Peyer's patch (tissue), 4 donors: ENCODE data around the gene DNMT3A. TPM values are rescaled to one million over a fixed set of nuclear protein-coding genes. Genes with fewer than 3 reads are reported as not detected.

Experiments
- DNase-seq, 3 donors: peaks; one replicate each; pipeline ENCODE4 v3.0.0-alpha.2; 2017 to 2019
- H3K27ac ChIP-seq, 4 donors: fragments of 200-600 bp; sonication (generic); one replicate each; pipeline ENCODE4 v1.5.1; 2016 to 2019
- H3K27me3 ChIP-seq, 2 donors: fragments of 200-600 bp; sonication (generic); one replicate each; pipeline ENCODE4 v1.5.1; 2019
- H3K36me3 ChIP-seq, 3 donors: fragments of 200-600 bp; sonication (generic); one replicate each; pipeline ENCODE4 v1.5.1; 2016 to 2019
- H3K4me1 ChIP-seq, 4 donors: fragments of 200-600 bp; sonication (generic); one replicate each; pipeline ENCODE4 v1.5.1; 2016 to 2019
- H3K4me3 ChIP-seq, 4 donors: fragments of 200-600 bp; sonication (generic); 1 replicate in 3 of 4; 2 replicates in 1 of 4; pipeline ENCODE4 v1.5.1; 2016 to 2019; ENCODE audit warnings: mild to moderate bottlenecking in 1 of 4
- H3K9me3 ChIP-seq, 4 donors: fragments of 200-600 bp; sonication (generic); one replicate each; pipeline ENCODE4 v1.5.1; 2016 to 2019; ENCODE audit warnings: mild to moderate bottlenecking in 1 of 4
- POLR2A ChIP-seq, 2 donors: fragments of 450-650 bp; IDR thresholded peaks; one replicate each; pipeline ENCODE4 v1.5.1; 2017; ENCODE audit warnings: antibody characterized with exemption in 2 of 2, mild to moderate bottlenecking in 2 of 2, moderate library complexity in 2 of 2
- total RNA-seq, 4 donors: library from RNA; depleted of rRNA; stranded (reverse); fragments of >200 nt; gene quantifications; one replicate each; pipeline ENCODE4 v1.1.0, GENCODE V29; 2016
- TF ChIP-seq, protein P1 (sequence below), 6 experiments: fragments of 450-650 bp in 4 of 6; fragments of 200-600 bp in 2 of 6; sonication (generic) in 1 of 6; IDR thresholded peaks; one replicate each; pipeline ENCODE4 v1.5.1; 2017 to 2019; ENCODE audit warnings: antibody characterized with exemption in 6 of 6, mild to moderate bottlenecking in 3 of 6, moderate library complexity in 1 of 6

Gene DNMT3A
- total RNA-seq, 4 donors from 2014 or later: 10.7 to 126 (median 27.7) TPM

DNA sequence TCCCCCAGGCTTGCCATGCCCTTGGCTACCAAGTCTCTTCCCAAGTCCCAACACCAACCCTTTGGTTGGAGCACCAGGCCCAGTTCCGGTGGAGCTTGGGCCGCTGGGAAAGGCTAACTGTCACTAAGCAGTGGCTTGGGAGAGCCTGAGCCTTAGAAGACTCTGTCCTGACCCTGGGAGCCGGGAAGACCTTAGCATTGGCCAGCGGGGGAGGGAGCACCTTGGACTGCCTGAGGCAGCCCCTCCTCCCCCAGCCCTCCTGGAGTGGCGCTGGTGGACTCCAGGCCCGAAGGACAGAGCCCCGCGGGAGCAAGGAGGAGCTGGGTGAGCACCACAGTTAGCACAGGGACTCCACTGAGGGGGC is 110.8 kb downstream of the DNMT3A start:
- peaks cover 0 to 13% (median 0%) of the 10 kb centered on the region in 4 donors for H3K4me1 ChIP-seq
- TF ChIP-seq POLR2A (IDR thresholded peaks at IDR 0.05): no peak
- TF ChIP-seq, protein P1, sequence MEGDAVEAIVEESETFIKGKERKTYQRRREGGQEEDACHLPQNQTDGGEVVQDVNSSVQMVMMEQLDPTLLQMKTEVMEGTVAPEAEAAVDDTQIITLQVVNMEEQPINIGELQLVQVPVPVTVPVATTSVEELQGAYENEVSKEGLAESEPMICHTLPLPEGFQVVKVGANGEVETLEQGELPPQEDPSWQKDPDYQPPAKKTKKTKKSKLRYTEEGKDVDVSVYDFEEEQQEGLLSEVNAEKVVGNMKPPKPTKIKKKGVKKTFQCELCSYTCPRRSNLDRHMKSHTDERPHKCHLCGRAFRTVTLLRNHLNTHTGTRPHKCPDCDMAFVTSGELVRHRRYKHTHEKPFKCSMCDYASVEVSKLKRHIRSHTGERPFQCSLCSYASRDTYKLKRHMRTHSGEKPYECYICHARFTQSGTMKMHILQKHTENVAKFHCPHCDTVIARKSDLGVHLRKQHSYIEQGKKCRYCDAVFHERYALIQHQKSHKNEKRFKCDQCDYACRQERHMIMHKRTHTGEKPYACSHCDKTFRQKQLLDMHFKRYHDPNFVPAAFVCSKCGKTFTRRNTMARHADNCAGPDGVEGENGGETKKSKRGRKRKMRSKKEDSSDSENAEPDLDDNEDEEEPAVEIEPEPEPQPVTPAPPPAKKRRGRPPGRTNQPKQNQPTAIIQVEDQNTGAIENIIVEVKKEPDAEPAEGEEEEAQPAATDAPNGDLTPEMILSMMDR (IDR thresholded peaks at IDR 0.05): no peak
- H3K4me3 ChIP-seq: no peak overlapping the region
- H3K9me3 ChIP-seq: no peaks in the 10 kb centered on the region
- no peak overlapping the region for H3K27ac ChIP-seq
- DNase-seq: no peak
- peaks cover 0 to 43% (median 0%) of the 10 kb centered on the region in 3 donors for H3K36me3 ChIP-seq
- no peaks in the 10 kb centered on the region for H3K27me3 ChIP-seq

DNA sequence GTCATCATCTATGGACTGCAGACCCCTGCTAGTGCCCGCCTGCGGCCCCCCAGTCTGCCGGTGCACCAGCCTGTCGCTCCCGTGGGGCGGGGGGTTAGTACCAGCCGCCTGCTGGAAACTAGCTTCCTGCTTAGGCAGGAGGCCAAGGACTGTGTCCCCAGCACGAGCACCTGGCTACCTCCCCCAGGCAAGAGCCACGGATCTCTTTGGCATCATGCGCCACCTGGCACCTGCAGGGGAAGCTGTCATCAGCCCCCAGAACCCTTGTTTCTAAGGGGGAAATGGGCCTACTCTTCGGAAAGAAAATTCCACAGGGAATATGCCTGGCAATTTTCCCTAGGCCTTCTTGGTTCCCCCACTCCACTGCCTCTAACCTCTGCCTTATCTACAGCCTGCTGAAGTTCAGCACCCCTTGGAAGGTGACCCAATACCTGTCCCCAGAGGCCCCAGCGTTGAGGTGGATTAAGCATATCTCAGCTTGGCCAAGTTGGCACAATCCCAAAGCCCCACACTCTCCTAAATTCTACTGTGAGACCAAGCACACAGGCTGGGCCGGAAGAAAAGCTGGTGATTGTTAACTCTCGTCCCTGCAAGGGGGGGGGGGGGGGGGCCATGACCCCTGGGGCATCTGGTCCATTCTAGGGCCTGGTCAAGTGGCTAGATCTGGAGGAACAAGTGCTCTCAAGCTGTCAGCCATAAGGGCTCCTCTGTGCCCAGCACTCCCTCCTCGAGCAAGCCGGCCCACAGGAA is 111.4 kb downstream of the DNMT3A start:
- no peak overlapping the region for H3K27ac ChIP-seq

DNA sequence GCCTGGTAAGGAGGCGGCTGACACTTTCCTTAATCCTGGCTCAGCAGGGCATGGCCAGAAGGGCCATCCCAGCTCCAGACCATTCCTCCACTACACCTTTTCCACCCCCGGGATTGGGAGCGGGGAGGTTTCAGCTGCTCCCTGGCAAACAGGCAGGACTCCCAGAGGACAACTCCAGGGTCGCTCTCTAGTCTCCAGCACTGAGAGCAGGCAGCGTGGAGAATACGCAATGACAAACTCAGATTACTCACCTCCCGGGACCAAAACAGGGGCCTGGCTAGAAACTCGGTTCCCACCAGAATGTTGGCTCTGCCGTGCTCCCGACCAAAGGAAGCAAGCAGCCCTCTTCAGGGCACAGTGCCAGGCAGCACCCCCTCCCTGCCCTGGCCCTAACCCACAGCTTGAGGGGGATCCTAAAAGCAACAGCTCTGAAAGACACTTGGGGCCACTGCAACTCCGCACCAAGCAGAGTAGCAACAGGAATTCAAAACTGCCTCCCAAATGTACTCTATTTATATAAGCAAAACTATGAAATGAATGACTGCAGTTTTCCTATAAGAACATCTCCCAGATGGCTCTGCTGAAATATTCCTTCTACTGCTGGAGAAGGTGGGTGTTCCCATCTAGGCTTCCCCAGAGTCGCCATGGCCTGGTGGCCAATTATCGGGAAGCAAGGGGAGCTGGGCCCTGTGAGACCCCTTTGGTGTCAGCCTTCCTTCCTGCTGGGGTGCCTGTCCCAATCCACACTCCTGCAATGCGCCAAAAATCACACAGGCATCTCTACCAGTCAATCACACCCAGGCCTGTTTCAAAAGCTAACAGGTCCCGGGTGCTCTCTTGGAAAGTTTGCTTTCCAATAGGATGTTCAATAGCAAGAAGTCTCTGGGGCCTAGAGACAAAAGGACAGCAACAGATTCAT is 112.2 kb downstream of the DNMT3A start:
- DNase-seq: no peak
- TF ChIP-seq POLR2A (IDR thresholded peaks at IDR 0.05): no peak
- TF ChIP-seq, protein P1 (IDR thresholded peaks at IDR 0.05): no peak
- H3K36me3 ChIP-seq: peaks cover 0 to 30% (median 0%) of the 10 kb centered on the region in 3 donors
- no peaks in the 10 kb centered on the region for H3K27me3 ChIP-seq
- H3K4me1 ChIP-seq: peaks cover 0 to 13% (median 0%) of the 10 kb centered on the region in 4 donors
- peak overlapping the region in 2 of 4 donors; percentile 26 to 37 for H3K27ac ChIP-seq
- H3K4me3 ChIP-seq: no peak overlapping the region
- no peaks in the 10 kb centered on the region for H3K9me3 ChIP-seq

More for the DNA sequence above, 111.4 kb downstream of the DNMT3A start:
- no peak for DNase-seq
- peaks cover 0 to 13% (median 0%) of the 10 kb centered on the region in 4 donors for H3K4me1 ChIP-seq
- no peaks in the 10 kb centered on the region for H3K9me3 ChIP-seq
- H3K27me3 ChIP-seq: no peaks in the 10 kb centered on the region
- TF ChIP-seq, protein P1 (IDR thresholded peaks at IDR 0.05): no peak
- no peak for TF ChIP-seq POLR2A (IDR thresholded peaks at IDR 0.05)
- H3K36me3 ChIP-seq: peaks cover 0 to 37% (median 0%) of the 10 kb centered on the region in 3 donors
- H3K4me3 ChIP-seq: no peak overlapping the region

DNA sequence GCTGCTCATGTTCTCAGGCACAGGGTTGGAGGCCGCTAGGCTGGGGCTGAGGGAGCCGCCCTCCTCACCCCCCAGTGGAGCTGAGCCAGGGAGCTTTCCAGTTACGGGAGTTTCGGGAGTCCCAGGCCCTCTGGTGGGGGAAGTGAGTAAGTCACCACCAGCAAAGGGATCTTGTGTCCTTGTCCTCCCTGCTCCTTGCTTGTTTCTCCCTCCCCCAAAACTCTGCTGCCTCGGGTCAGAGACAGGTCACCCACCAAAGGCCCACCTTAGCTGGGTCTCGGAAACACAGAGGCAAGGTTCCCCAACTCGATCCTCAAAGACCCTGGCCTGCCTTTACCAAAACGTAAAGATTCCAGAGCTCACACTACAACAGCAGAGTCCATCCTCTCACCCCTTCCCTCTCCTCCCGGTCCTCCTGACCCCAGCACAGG is 112.9 kb downstream of the DNMT3A start:
- no peak for TF ChIP-seq POLR2A (IDR thresholded peaks at IDR 0.05)
- TF ChIP-seq, protein P1 (IDR thresholded peaks at IDR 0.05): peak; percentile 7 to 59 (median 52)
- Histone ChIP-seq H3K27me3 (no peaks in the 10 kb centered on the region), H3K4me1 (peaks cover 0 to 13% (median 0%) of the 10 kb centered on the region in 4 donors), H3K4me3 (no peak overlapping the region), H3K9me3 (no peaks in the 10 kb centered on the region), H3K27ac (peak overlapping the region in 2 of 4 donors; percentile 26 to 37), H3K36me3 (peaks cover 0 to 23% (median 0%) of the 10 kb centered on the region in 3 donors)
- peak; percentile 43 to 76 (median 68) for DNase-seq

DNA sequence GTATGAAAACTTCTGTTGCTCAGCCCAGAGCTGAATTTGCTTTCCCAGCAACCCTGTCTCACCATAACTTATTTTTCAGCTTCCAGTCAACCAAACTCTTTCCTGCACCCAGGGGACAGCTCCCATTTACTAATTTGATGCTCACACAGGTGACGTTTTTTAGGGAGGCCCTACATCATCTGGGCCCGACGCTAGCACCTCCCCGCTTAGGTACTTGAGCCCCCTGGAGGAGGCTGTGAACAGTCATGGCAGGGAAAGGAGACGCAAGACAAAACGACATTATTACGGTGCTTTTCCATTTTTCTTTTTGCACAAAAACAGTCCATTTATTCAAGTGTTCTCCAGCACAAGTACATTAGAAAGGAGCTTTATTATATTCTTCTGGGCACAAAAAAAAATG is 114.1 kb downstream of the DNMT3A start:
- DNase-seq: no peak
- H3K36me3 ChIP-seq: peaks cover 0 to 10% (median 0%) of the 10 kb centered on the region in 3 donors
- no peak overlapping the region for H3K4me3 ChIP-seq
- peaks cover 0 to 13% (median 0%) of the 10 kb centered on the region in 4 donors for H3K4me1 ChIP-seq
- TF ChIP-seq POLR2A (IDR thresholded peaks at IDR 0.05): no peak
- TF ChIP-seq, protein P1 (IDR thresholded peaks at IDR 0.05): no peak
- no peaks in the 10 kb centered on the region for H3K9me3 ChIP-seq
- no peaks in the 10 kb centered on the region for H3K27me3 ChIP-seq
- no peak overlapping the region for H3K27ac ChIP-seq
